GM12865 (cell line): ENCODE data around the gene NOX5.

ENCODE experiments used
- DNase-seq: peaks from one replicate; pipeline ENCODE4 v3.0.0; 2010; ENCODE audit warnings: low read depth
- H3K4me3 ChIP-seq: 2 replicates; pipeline ENCODE4 v1.5.1; 2011; ENCODE audit warnings: mild to moderate bottlenecking, low read depth, low read length, control low read depth
- CTCF ChIP-seq: IDR thresholded peaks from 2 replicates; pipeline ENCODE4 v1.5.1; 2011; ENCODE audit warnings: low read length, control low read depth, low read depth, inconsistent platforms; ENCODE audit not compliant: insufficient read depth; ENCODE audit errors: missing control alignments

Gene NOX5

GRCh38 chr15:69095274-69095673 is 80.8 kb downstream of the NOX5 start:
- DNase-seq: no peak
- no peak overlapping the region for H3K4me3 ChIP-seq
- no peak for TF ChIP-seq CTCF

- no peak for TF ChIP-seq CTCF
- DNase-seq: no peak
- H3K4me3 ChIP-seq: no peak overlapping the region
Measured at GRCh38 chr15:69096196-69096595, 81.7 kb downstream of the NOX5 start.

GRCh38 chr15:69096626-69097025 is 82.1 kb downstream of the NOX5 start:
- H3K4me3 ChIP-seq: no peak overlapping the region
- no peak for DNase-seq
- no peak for TF ChIP-seq CTCF

GRCh38 chr15:69098771-69099170 is 84.3 kb downstream of the NOX5 start:
- TF ChIP-seq CTCF: no peak
- DNase-seq: no peak
- no peak overlapping the region for H3K4me3 ChIP-seq

- no peak for DNase-seq
- TF ChIP-seq CTCF: no peak
- no peak overlapping the region for H3K4me3 ChIP-seq
Measured at GRCh38 chr15:69099941-69100340, 85.4 kb downstream of the NOX5 start.

GRCh38 chr15:69100821-69101220 is 86.3 kb downstream of the NOX5 start:
- DNase-seq: no peak
- H3K4me3 ChIP-seq: no peak overlapping the region
- TF ChIP-seq CTCF: no peak

- DNase-seq: peak; percentile 38
- H3K4me3 ChIP-seq: no peak overlapping the region
- TF ChIP-seq CTCF: no peak
Measured at GRCh38 chr15:69104050-69104750, 89.7 kb downstream of the NOX5 start.
